ENCODE results near the gene NDST1. TPM values are rescaled to one million over a fixed set of nuclear protein-coding genes. Genes with fewer than 3 reads are reported as not detected.

The NDST1 gene
- total RNA-seq, 1 experiment from 2014 or later, result 68.9 TPM

DNA sequence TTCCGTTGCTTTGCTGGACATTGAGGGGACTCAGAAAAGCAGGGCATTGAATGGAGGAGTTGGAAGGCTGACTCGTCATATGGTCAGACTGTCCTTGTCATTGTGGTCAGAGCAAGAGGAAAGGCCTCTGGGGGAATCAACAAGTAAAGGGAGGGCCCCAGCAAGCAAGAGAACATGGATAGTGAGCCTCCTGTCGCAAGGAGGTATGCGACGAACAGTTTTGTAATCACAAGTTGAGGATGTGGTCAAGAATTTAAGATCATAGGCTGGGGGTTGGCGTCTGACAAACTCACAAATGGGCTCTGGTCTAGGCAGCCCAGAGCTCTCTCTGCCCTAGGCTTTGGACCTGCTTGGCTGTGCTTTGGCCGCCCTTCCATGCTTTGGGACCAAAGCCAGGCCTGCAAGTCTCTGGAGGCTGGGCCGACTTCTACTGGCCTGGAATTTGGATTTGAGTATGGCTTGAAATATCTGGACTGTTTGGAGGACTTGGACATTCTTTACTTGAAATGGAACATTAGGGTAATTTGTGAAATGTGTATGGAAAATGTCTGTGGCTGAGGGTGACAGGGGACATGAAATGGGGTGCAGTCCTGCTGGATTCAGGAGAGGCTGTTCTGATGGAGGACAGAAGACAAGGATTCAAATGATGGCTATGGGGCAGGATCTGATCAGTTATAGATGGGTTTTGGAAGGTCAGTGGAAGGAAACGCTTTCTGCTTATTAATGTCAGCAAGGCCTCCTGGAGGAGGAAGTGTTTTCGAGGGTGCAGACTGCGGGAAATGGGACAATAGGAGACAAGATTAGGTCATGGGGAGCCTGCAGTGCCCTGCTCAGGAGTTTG, 19.2 kb upstream of the NDST1 start:
- Mint-ChIP-seq H3K36me3 (ENCODE audit: insufficient read depth, unreplicated experiment) (peaks cover 4% of the 10 kb centered on the region), H3K27ac (ENCODE audit: low read depth, unreplicated experiment) (peak overlapping the region; percentile 63), H3K4me3 (ENCODE audit: unreplicated experiment) (peak overlapping the region; percentile 72), H3K4me1 (ENCODE audit: insufficient read depth, unreplicated experiment) (peaks cover 62% of the 10 kb centered on the region), H3K9me3 (ENCODE audit: unreplicated experiment) (no peaks in the 10 kb centered on the region), H3K27me3 (ENCODE audit: insufficient read depth, unreplicated experiment) (no peaks in the 10 kb centered on the region)
- ChIA-PET POLR2A (interaction anchor here (0.7 to 4.6 kb wide), 7 partner anchors 9 to 212 kb away, joined by 3 to 33 read pairs (median 3); partner anchors contain the start of genes CD74, RBM22 and RPS14), CTCF (interaction anchor here (1.2 to 9.6 kb wide), 11 partner anchors 17 to 290 kb away, joined by 3 to 134 read pairs (median 7); partner anchors contain the start of genes RPS14 and SMIM3)
- DNase-seq (ENCODE audit: unreplicated experiment), result peak; percentile 69
- no TSS peak for BruUV-seq (replicated peaks)
- intact Hi-C loops (cut with micrococcal nuclease), result no loop called here
- no peak for TF ChIP-seq CTCF (IDR thresholded peaks at IDR 0.05; ENCODE audit: unreplicated experiment)

GRCh38 chr5:150489360-150490295, 18.3 kb upstream of the NDST1 start:
- Mint-ChIP-seq H3K36me3 (ENCODE audit: insufficient read depth, unreplicated experiment) (peaks cover 9% of the 10 kb centered on the region), H3K27ac (ENCODE audit: low read depth, unreplicated experiment) (peak overlapping the region; percentile 63), H3K27me3 (ENCODE audit: insufficient read depth, unreplicated experiment) (no peaks in the 10 kb centered on the region), H3K4me3 (ENCODE audit: unreplicated experiment) (no peak overlapping the region), H3K9me3 (ENCODE audit: unreplicated experiment) (no peaks in the 10 kb centered on the region), H3K4me1 (ENCODE audit: insufficient read depth, unreplicated experiment) (peaks cover 66% of the 10 kb centered on the region)
- DNase-seq (ENCODE audit: unreplicated experiment), result peak; percentile 18
- TF ChIP-seq CTCF (IDR thresholded peaks at IDR 0.05; ENCODE audit: unreplicated experiment), result no peak
- no TSS peak for BruUV-seq (replicated peaks)
- ChIA-PET CTCF (interaction anchor here (0.5 to 9.6 kb wide), 13 partner anchors 16 to 289 kb away, joined by 3 to 134 read pairs (median 7); partner anchors contain the start of genes RPS14 and SMIM3), POLR2A (interaction anchor here (1.0 to 3.5 kb wide), 5 partner anchors 8 to 211 kb away, joined by 3 to 22 read pairs (median 3); partner anchors contain the start of genes CD74, RBM22 and RPS14)
- intact Hi-C loops (cut with micrococcal nuclease), result no loop called here

DNA sequence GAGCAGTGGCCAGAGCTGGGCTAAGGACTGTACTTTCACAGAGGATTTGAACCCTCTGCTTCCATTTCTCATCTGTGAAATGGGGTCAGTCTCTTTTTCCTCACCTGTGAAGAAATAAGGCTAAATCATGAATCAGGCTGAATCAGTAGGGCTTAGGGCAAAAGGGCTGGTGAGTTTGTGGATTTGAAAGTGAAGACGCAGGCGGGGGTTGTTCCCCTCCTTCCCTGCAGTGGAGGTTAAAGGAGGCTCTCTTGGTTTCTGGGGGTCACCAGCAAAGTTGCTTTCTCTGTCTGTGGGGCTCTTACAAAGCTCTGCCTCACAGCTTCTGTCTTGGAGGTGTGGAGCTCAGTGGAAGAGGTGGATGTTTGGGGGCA, 17.6 kb upstream of the NDST1 start:
- H3K36me3 Mint-ChIP-seq (ENCODE audit: insufficient read depth, unreplicated experiment), result peaks cover 15% of the 10 kb centered on the region
- TF ChIP-seq CTCF (IDR thresholded peaks at IDR 0.05; ENCODE audit: unreplicated experiment), result no peak
- ChIA-PET POLR2A (interaction anchor here (2.2 to 3.5 kb wide), 2 partner anchors 41 to 50 kb away, joined by 6 to 22 read pairs; partner anchors contain the start of gene RPS14), CTCF (interaction anchor here (0.5 to 9.6 kb wide), 15 partner anchors 24 to 168 kb away, joined by 3 to 134 read pairs (median 7); partner anchors contain the start of gene RPS14)
- intact Hi-C loops (cut with micrococcal nuclease), result no loop called here
- H3K4me3 Mint-ChIP-seq (ENCODE audit: unreplicated experiment), result no peak overlapping the region
- H3K4me1 Mint-ChIP-seq (ENCODE audit: insufficient read depth, unreplicated experiment), result peaks cover 69% of the 10 kb centered on the region
- no TSS peak for BruUV-seq (replicated peaks)
- no peaks in the 10 kb centered on the region for H3K27me3 Mint-ChIP-seq (ENCODE audit: insufficient read depth, unreplicated experiment)
- no peak for DNase-seq (ENCODE audit: unreplicated experiment)
- H3K9me3 Mint-ChIP-seq (ENCODE audit: unreplicated experiment), result no peaks in the 10 kb centered on the region
- H3K27ac Mint-ChIP-seq (ENCODE audit: low read depth, unreplicated experiment), result peak overlapping the region; percentile 1
